ENCODE data around the gene SLC35E4. TPM values are rescaled to one million over a fixed set of nuclear protein-coding genes. Genes with fewer than 3 reads are reported as not detected.

The SLC35E4 gene
- total RNA-seq, 2 experiments from 2014 or later = 3.0 TPM

DNA sequence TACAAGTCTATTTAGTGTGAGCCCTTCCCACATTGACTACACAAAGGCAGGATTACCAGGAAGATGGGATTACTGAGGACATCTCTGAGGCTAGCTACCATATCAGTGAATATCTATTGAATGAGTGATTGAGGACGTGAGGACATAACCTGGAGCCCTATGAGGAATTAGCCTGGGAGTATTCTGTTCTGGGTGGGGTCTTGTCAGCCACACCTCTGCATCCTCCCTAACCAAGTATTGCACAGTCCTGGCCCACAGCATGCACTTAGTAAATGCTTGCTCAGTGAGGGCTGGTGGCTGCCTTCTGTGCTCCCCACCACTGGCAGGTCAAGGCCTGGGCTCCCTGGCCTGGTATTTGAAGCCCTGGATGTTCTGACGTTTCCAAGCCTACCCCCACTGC, 17.3 kb downstream of the SLC35E4 start:
- no peak overlapping the region for H2AFZ ChIP-seq (ENCODE audit: low read length)
- BruUV-seq (replicated peaks) = no TSS peak
- H3K79me2 ChIP-seq (ENCODE audit: insufficient read depth, low read depth, low read length) = no peaks in the 10 kb centered on the region
- intact Hi-C loops (cut with micrococcal nuclease; ENCODE audit: unreplicated experiment) = no loop called here
- H3K9me3 ChIP-seq (ENCODE audit: low read length) = no peaks in the 10 kb centered on the region
- H3K27ac ChIP-seq (ENCODE audit: low read depth, low read length, poor library complexity, severe bottlenecking) = no peak overlapping the region
- no peaks in the 10 kb centered on the region for H3K9me2 ChIP-seq (ENCODE audit: insufficient read depth, low read length)
- no peaks in the 10 kb centered on the region for H3K36me3 ChIP-seq (ENCODE audit: insufficient read depth, low read length)
- H3K4me2 ChIP-seq (ENCODE audit: low read length) = no peak overlapping the region
- ChIA-PET POLR2A (no interaction called here), CTCF (ENCODE audit: unreplicated experiment) (no interaction called here)
- H4K20me1 ChIP-seq (ENCODE audit: insufficient read depth, low read length) = no peaks in the 10 kb centered on the region
- no peaks in the 10 kb centered on the region for H3K4me1 ChIP-seq (ENCODE audit: insufficient read depth, low read length, poor library complexity, severe bottlenecking)
- no peak overlapping the region for H3K4me3 ChIP-seq (ENCODE audit: low read depth, low read length, poor library complexity, severe bottlenecking)
- no peak for DNase-seq (ENCODE audit: low spot score)
- TF ChIP-seq EZH2phosphoT487 (IDR thresholded peaks at IDR 0.05; ENCODE audit: borderline replicate concordance, low read depth, low read length) = no peak
- TF ChIP-seq, protein P1, sequence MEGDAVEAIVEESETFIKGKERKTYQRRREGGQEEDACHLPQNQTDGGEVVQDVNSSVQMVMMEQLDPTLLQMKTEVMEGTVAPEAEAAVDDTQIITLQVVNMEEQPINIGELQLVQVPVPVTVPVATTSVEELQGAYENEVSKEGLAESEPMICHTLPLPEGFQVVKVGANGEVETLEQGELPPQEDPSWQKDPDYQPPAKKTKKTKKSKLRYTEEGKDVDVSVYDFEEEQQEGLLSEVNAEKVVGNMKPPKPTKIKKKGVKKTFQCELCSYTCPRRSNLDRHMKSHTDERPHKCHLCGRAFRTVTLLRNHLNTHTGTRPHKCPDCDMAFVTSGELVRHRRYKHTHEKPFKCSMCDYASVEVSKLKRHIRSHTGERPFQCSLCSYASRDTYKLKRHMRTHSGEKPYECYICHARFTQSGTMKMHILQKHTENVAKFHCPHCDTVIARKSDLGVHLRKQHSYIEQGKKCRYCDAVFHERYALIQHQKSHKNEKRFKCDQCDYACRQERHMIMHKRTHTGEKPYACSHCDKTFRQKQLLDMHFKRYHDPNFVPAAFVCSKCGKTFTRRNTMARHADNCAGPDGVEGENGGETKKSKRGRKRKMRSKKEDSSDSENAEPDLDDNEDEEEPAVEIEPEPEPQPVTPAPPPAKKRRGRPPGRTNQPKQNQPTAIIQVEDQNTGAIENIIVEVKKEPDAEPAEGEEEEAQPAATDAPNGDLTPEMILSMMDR (conservative IDR thresholded peaks at IDR 0.05; ENCODE audit: low read length) = no peak

- CTCF ChIA-PET (ENCODE audit: unreplicated experiment) = no interaction called here
- no TSS peak for BruUV-seq (replicated peaks)
- Histone ChIP-seq H3K4me3 (ENCODE audit: low read depth, low read length, poor library complexity, severe bottlenecking) (no peak overlapping the region), H3K9me3 (ENCODE audit: low read length) (no peaks in the 10 kb centered on the region), H4K20me1 (ENCODE audit: insufficient read depth, low read length) (no peaks in the 10 kb centered on the region), H3K4me2 (ENCODE audit: low read length) (no peak overlapping the region), H3K79me2 (ENCODE audit: insufficient read depth, low read depth, low read length) (no peaks in the 10 kb centered on the region), H3K27ac (ENCODE audit: low read depth, low read length, poor library complexity, severe bottlenecking) (no peak overlapping the region), H3K4me1 (ENCODE audit: insufficient read depth, low read length, poor library complexity, severe bottlenecking) (no peaks in the 10 kb centered on the region), H2AFZ (ENCODE audit: low read length) (no peak overlapping the region), H3K36me3 (ENCODE audit: insufficient read depth, low read length) (no peaks in the 10 kb centered on the region), H3K9me2 (ENCODE audit: insufficient read depth, low read length) (no peaks in the 10 kb centered on the region)
- TF ChIP-seq EZH2phosphoT487 (IDR thresholded peaks at IDR 0.05; ENCODE audit: borderline replicate concordance, low read depth, low read length) = no peak
- TF ChIP-seq, protein P1 (conservative IDR thresholded peaks at IDR 0.05; ENCODE audit: low read length) = no peak
- POLR2A ChIA-PET = no interaction called here
- intact Hi-C loops (cut with micrococcal nuclease; ENCODE audit: unreplicated experiment) = no loop called here
- DNase-seq (ENCODE audit: low spot score) = no peak
Measured at GRCh38 chr22:30654361-30654760, 18.8 kb downstream of the SLC35E4 start.

- POLR2A ChIA-PET = no interaction called here
- no peaks in the 10 kb centered on the region for H3K79me2 ChIP-seq (ENCODE audit: insufficient read depth, low read depth, low read length)
- H3K4me2 ChIP-seq (ENCODE audit: low read length) = no peak overlapping the region
- H3K4me3 ChIP-seq (ENCODE audit: low read depth, low read length, poor library complexity, severe bottlenecking) = no peak overlapping the region
- TF ChIP-seq, protein P1 (conservative IDR thresholded peaks at IDR 0.05; ENCODE audit: low read length) = no peak
- no peak for TF ChIP-seq EZH2phosphoT487 (IDR thresholded peaks at IDR 0.05; ENCODE audit: borderline replicate concordance, low read depth, low read length)
- no peaks in the 10 kb centered on the region for H3K4me1 ChIP-seq (ENCODE audit: insufficient read depth, low read length, poor library complexity, severe bottlenecking)
- intact Hi-C loops (cut with micrococcal nuclease; ENCODE audit: unreplicated experiment) = no loop called here
- no TSS peak for BruUV-seq (replicated peaks)
- no peak overlapping the region for H2AFZ ChIP-seq (ENCODE audit: low read length)
- no peak overlapping the region for H3K27ac ChIP-seq (ENCODE audit: low read depth, low read length, poor library complexity, severe bottlenecking)
- no peak for DNase-seq (ENCODE audit: low spot score)
- H3K9me2 ChIP-seq (ENCODE audit: insufficient read depth, low read length) = no peaks in the 10 kb centered on the region
- H4K20me1 ChIP-seq (ENCODE audit: insufficient read depth, low read length) = no peaks in the 10 kb centered on the region
- no peaks in the 10 kb centered on the region for H3K36me3 ChIP-seq (ENCODE audit: insufficient read depth, low read length)
- CTCF ChIA-PET (ENCODE audit: unreplicated experiment) = no interaction called here
- no peaks in the 10 kb centered on the region for H3K9me3 ChIP-seq (ENCODE audit: low read length)
Measured at GRCh38 chr22:30655532-30655931, 20.0 kb downstream of the SLC35E4 start.
